H1 (cell line): Measurements from ENCODE around the gene XPNPEP3. TPM values are rescaled to one million over a fixed set of nuclear protein-coding genes. Genes with fewer than 3 reads are reported as not detected.
A peak's percentile ranks its signal among the peaks of the same experiment; 100 is the strongest.

Experiments used
- ASH2L ChIP-seq: fragments of 200-600, 300-600 bp; sonication (generic); IDR thresholded peaks from one replicate; pipeline ENCODE4 v1.7.1; 2017; ENCODE audit warnings: low read length
- CBX8 ChIP-seq: fragments of 300-800, 300-1000 bp; sonication (generic); IDR thresholded peaks from 2 replicates; pipeline ENCODE4 v1.7.1; 2016; ENCODE audit warnings: low read depth, low read length, borderline replicate concordance
- CHD1 ChIP-seq: IDR thresholded peaks from 2 replicates; pipeline ENCODE4 v1.6.1; 2012; ENCODE audit warnings: low read depth, low read length, improper control_type of control experiment
- CREB1 ChIP-seq: IDR thresholded peaks from 2 replicates; pipeline ENCODE4 v1.6.1; 2012; ENCODE audit warnings: inconsistent platforms
- HDAC2 ChIP-seq, 2 experiments: fragments of 300-600 bp in 1 of 2; sonication (generic) in 1 of 2; IDR thresholded peaks; 2 replicates each; pipeline ENCODE4 v1.6.1; 2011 to 2012; ENCODE audit warnings: low read depth in 2 of 2, low read length in 2 of 2, mild to moderate bottlenecking in 2 of 2, moderate library complexity in 2 of 2, borderline replicate concordance in 1 of 2, inconsistent platforms in 1 of 2
- PHF8 ChIP-seq: fragments of 200-600 bp; sonication (generic); conservative IDR thresholded peaks from 2 replicates; pipeline ENCODE4 v1.7.1; 2012; ENCODE audit warnings: low read depth, mild to moderate bottlenecking, inconsistent platforms, low read length, moderate library complexity
- POLR2A ChIP-seq, 2 experiments: IDR thresholded peaks; 1 replicate in 1 of 2; 2 replicates in 1 of 2; pipeline ENCODE4 v1.6.1; 2011; ENCODE audit warnings: low read depth in 2 of 2, low read length in 2 of 2, mild to moderate bottlenecking in 2 of 2; ENCODE audit errors: control extremely low read depth in 1 of 2
- POLR2AphosphoS5 ChIP-seq: IDR thresholded peaks from 2 replicates; pipeline ENCODE4 v1.6.1; 2011; ENCODE audit warnings: low read depth, low read length
- POU5F1 ChIP-seq: IDR thresholded peaks from 2 replicates; pipeline ENCODE4 v1.6.1; 2011; ENCODE audit warnings: low read depth, mild to moderate bottlenecking, low read length, moderate library complexity
- RBBP5 ChIP-seq: IDR thresholded peaks from 2 replicates; pipeline ENCODE4 v1.7.1; 2012; ENCODE audit warnings: low read depth, mild to moderate bottlenecking, inconsistent platforms, low read length, moderate library complexity, borderline replicate concordance
- RXRA ChIP-seq: IDR thresholded peaks from 2 replicates; pipeline ENCODE4 v1.6.1; 2011; ENCODE audit warnings: low read depth, mild to moderate bottlenecking, low read length, moderate library complexity; ENCODE audit not compliant: insufficient read depth
- SAP30 ChIP-seq: fragments of 300-600 bp; sonication (generic); IDR thresholded peaks from 2 replicates; pipeline ENCODE4 v1.7.1; 2012; ENCODE audit warnings: low read length, moderate library complexity, mild to moderate bottlenecking, inconsistent platforms; ENCODE audit not compliant: insufficient read depth, insufficient replicate concordance
- SIN3A ChIP-seq, 2 experiments: IDR thresholded peaks in 1 of 2; conservative IDR thresholded peaks in 1 of 2; 2 replicates each; pipeline ENCODE4 v1.6.1; 2011 to 2012; ENCODE audit warnings: low read length in 2 of 2, improper control_type of control experiment in 1 of 2, low read depth in 1 of 2, mild to moderate bottlenecking in 1 of 2
- SUZ12 ChIP-seq: fragments of 200-600 bp; sonication (generic); IDR thresholded peaks from 2 replicates; pipeline ENCODE4 v1.6.1; 2012; ENCODE audit warnings: mild to moderate bottlenecking, inconsistent platforms, low read length, moderate library complexity, mixed read lengths
- TBP ChIP-seq: IDR thresholded peaks from 2 replicates; pipeline ENCODE4 v1.6.1; 2011; ENCODE audit warnings: low read depth, low read length, improper control_type of control experiment
- ZNF274 ChIP-seq: IDR thresholded peaks from 2 replicates; pipeline ENCODE4 v1.7.0; 2012; ENCODE audit warnings: low read length, borderline replicate concordance; ENCODE audit errors: extremely low read depth
- polyA plus RNA-seq, 7 experiments: library from polyadenylated mRNA; depleted of rRNA in 3 of 7; stranded (reverse) in 5 of 7; unstranded in 2 of 7; fragments of >200 nt in 5 of 7; fragments of 200-250 nt in 2 of 7; gene quantifications; 1 replicate in 5 of 7; 2 replicates in 1 of 7; 4 replicates in 1 of 7; pipeline versions ENCODE4 v1.2.1 to v1.2.3, GENCODE V29; 2011 to 2013; ENCODE audit warnings: missing spikeins in 2 of 7, mixed read lengths in 2 of 7
- total RNA-seq: library from RNA; stranded (reverse); fragmentation: NEBNext Ultra II Directional; extraction: Animal tissue kit (Norgen Biotek cat#: 25700); gene quantifications from 2 replicates; pipeline ENCODE4 v1.2.1, GENCODE V29; 2021
- TF ChIP-seq, protein P1 (sequence below): IDR thresholded peaks from 2 replicates; pipeline ENCODE4 v1.6.1; 2012; ENCODE audit warnings: inconsistent platforms
- TF ChIP-seq, protein P2 (sequence below), 3 experiments: IDR thresholded peaks; 1 replicate in 2 of 3; 2 replicates in 1 of 3; pipeline versions ENCODE4 v1.5.1 to v1.6.1; 2011; ENCODE audit warnings: low read length in 3 of 3, mild to moderate bottlenecking in 3 of 3, inconsistent platforms in 2 of 3, low read depth in 1 of 3, moderate library complexity in 1 of 3; ENCODE audit not compliant: insufficient read depth in 1 of 3; ENCODE audit errors: control extremely low read depth in 1 of 3

The XPNPEP3 gene
- total and polyA plus RNA-seq, 2 of the 8 experiments (the other 6 are each of a cell fraction or from before 2014, with no cell fraction given): 25.8 to 29.2 TPM

DNA sequence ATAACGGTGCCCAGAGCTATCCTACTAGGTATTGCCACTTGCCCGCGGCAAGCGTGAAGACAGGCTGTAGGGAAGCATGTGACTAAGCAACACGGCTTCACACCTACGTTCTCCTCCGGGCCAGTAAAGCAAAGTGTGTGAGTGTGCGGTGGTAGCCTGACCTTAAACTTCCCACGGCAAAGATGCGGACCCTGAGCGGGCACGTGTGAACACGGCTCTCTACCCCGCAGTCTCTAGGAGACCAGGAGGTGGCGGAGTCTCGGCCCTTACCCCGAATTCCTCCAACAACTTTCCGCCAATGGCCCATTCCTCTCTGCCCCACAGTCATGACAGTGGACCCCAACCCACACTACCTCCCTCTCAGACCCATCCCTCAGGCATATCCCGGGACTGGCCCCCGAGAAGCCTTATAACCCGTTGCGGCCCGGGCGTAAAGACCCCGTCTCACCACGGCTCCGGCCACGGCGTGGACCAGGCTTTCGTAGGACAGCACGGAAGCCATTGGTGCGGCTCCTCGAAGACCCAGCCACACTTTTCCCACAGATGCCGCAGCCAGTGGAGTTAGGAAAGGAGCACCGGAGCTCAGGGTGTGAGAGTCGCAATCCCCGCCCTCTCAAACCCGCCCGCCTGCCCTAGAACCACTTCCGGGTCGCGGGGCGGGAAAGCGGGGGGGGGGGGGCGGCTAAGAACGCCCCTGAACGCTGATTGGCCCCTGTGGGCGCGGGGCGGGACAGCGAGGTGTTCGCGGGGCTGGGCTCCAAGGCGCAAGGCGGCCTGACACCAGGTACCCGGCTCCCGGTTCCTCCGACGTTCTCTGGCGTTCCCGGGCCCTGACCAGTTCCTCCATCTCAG, 38.0 kb upstream of the XPNPEP3 start, which contains the start of gene SLC25A17 (continued):
- TF ChIP-seq CREB1 (no peak), SIN3A (conservative IDR thresholded peaks at IDR 0.05 in 1 of 2, IDR thresholded peaks at IDR 0.05 in 1 of 2; ENCODE audit: low read depth in 1 of 2, low read length in 2 of 2) (peak in 1 of 2 experiments; percentile 60; a peak in 2 of 4 replicates), TBP (peak; percentile 6; the same call in 1 of the 2 replicates), POLR2A (IDR thresholded peaks at IDR 0.05; ENCODE audit: control extremely low read depth in 1 of 2, low read depth in 2 of 2, low read length in 2 of 2) (peak in 1 of 2 experiments; percentile 64; a peak in 1 of 3 replicates), RXRA (no peak), CBX8 (no peak), ZNF274 (no peak), SAP30 (peak; percentile 94), PHF8 (peak; percentile 80), POLR2AphosphoS5 (peak; percentile 56), POU5F1 (no peak), SUZ12 (no peak), HDAC2 (IDR thresholded peaks at IDR 0.05; ENCODE audit: borderline replicate concordance in 1 of 2, low read depth in 2 of 2, low read length in 2 of 2) (peak in 1 of 2 experiments; percentile 71; a peak in 1 of 4 replicates), CHD1 (no peak), ASH2L (peak; percentile 76), RBBP5 (peak; percentile 84; the same call in 1 of the 2 replicates)
- TF ChIP-seq, protein P1, sequence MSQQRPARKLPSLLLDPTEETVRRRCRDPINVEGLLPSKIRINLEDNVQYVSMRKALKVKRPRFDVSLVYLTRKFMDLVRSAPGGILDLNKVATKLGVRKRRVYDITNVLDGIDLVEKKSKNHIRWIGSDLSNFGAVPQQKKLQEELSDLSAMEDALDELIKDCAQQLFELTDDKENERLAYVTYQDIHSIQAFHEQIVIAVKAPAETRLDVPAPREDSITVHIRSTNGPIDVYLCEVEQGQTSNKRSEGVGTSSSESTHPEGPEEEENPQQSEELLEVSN: peak; percentile 78
- TF ChIP-seq, protein P2, sequence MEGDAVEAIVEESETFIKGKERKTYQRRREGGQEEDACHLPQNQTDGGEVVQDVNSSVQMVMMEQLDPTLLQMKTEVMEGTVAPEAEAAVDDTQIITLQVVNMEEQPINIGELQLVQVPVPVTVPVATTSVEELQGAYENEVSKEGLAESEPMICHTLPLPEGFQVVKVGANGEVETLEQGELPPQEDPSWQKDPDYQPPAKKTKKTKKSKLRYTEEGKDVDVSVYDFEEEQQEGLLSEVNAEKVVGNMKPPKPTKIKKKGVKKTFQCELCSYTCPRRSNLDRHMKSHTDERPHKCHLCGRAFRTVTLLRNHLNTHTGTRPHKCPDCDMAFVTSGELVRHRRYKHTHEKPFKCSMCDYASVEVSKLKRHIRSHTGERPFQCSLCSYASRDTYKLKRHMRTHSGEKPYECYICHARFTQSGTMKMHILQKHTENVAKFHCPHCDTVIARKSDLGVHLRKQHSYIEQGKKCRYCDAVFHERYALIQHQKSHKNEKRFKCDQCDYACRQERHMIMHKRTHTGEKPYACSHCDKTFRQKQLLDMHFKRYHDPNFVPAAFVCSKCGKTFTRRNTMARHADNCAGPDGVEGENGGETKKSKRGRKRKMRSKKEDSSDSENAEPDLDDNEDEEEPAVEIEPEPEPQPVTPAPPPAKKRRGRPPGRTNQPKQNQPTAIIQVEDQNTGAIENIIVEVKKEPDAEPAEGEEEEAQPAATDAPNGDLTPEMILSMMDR (IDR thresholded peaks at IDR 0.05; ENCODE audit: control extremely low read depth in 1 of 3, insufficient read depth in 1 of 3, low read depth in 1 of 3, low read length in 3 of 3): peak in 2 of 3 experiments; percentile 32 to 34; a peak in 2 of 4 replicates
